K562 treated with DMSO at 1 percent for 4 hours (cell line): Measurements from ENCODE around the gene AIFM2. TPM values are rescaled to one million over a fixed set of nuclear protein-coding genes. Genes with fewer than 3 reads are reported as not detected.

ENCODE experiments used
- total RNA-seq: library from RNA; unstranded; fragments of 300-600 nt; gene quantifications from 2 replicates; pipeline ENCODE4 v1.2.3, GENCODE V29; 2022; ENCODE audit not compliant: insufficient read depth

The AIFM2 gene
- total RNA-seq: 14.2 and 16.5 TPM in 2 replicates

DNA sequence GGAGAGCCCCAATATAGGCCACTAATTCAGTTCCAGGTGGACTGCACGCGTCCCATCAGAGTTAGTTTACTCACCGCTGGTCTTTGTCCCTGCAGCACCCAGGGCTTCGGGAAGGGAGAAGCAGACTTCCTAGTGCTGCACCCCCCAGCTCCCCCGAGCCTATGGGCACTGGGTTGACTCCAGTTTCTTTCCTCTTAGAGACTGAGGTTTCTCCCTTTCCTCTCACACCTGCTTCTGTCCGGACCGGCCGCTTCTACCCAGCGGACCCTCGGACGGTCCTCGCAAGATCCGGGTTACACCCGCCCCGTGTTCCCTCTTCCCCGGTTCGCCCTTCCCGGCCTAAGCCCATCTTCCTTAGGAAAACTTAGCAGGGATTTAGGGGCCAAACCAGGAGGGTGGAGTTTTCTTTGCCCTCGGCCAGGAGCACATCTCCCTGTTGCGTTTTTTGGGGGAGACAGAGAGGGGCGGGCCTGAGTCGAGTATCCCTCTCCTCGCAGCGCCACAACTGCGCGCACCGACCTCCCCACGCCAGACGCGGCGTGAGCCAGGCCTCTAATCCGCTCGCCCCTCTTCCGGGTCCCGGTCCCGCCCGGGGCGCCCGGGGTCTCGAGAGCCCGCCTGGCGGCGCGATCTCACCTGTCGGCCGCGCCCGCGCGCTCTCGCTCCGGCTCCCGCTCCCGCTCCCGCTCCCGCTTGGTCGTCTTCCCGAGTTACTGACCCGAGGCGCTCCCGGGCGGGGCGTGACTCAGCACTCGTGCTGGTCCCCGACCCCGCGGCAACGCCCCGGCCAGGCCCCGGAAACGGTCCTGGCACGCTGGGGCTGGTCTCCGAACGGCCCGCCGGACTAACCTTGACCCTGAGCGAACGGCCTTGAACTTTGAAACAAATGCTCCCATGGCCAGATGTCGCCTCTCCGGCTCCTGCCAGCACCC is at the start of gene AIFM2:
Gene AIFM2 (minus strand): TSS at position 728 of the 932 bp plus-strand sequence. CDS start 8,741 bp downstream, outside the sequence.

DNA sequence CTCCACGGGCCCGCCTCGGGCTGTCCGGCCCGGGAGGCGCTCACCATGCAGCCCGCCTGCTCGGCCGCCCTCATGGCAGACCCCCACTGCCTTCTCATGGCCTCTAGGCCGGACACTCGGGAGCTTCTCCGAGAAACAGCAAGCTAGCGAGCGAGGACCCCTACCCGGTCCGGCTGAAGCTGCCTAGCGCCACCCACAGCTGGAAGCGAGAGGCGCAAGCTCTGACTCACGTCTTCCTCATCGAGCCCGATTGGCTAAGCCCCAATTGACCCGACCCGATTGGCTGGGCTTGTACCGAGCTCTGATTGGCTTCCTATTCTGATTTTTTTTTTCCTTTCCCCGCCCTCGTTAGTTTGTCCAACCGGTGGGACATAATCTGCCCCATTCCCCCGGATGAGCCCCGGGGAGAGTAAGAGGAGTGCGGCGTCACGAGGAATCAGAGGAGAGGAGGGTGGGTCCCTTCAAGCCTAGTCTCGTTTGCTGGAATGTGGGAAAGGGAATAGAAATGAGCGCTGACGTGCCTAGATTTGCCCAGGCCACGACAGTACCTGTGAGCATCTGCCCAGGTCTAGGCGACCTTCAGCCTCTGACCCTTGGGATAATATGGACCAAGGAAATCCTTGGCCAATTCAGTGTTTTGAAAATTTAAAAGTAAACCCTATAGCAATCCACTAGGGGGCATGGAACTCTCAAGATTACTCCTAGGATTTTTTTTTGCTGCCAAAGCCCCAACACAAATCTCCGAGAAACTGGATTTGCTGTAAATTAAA is 14.0 kb upstream of the AIFM2 start, which contains the start of gene TYSND1:
Gene TYSND1 (minus strand): TSS at position 212 of the 770 bp plus-strand sequence. CDS start 114 bp downstream, at position 98.

Other genes with a start within 250 kb of the AIFM2 start
- not detected in 2 replicates for gene MACROH2A2, start 80.0 kb downstream of the AIFM2 start, total RNA-seq
- 4.4 and 4.5 TPM in 2 replicates for gene TYSND1, start 13.9 kb upstream of the AIFM2 start, total RNA-seq
- gene SAR1A, start 37.7 kb upstream of the AIFM2 start, total RNA-seq: 22.9 and 26.4 TPM in 2 replicates
- 245 and 248 TPM in 2 replicates for gene PPA1, start 100.6 kb upstream of the AIFM2 start, total RNA-seq
- gene NPFFR1, start 151.2 kb upstream of the AIFM2 start, total RNA-seq: not detected in 2 replicates
- gene LRRC20, start 249.8 kb upstream of the AIFM2 start, total RNA-seq: 12.6 and 15.7 TPM in 2 replicates